ENCODE measurements around the gene SCN1A.

SCN1A gene

GRCh38 chr2:166127217-166128155, at the start of gene SCN1A:
Gene SCN1A, minus strand, starts transcription at chr2:166128020. Its CDS starts 54,399 bp downstream, at chr2:166073621.
- no peaks in the 10 kb centered on the region for H3K27me3 ChIP-seq
- H3K4me2 ChIP-seq: no peak within 1 kb of the TSS
- no peaks in the 10 kb centered on the region for H3K9me3 ChIP-seq (replicated peaks in 1 of 11)
- TF ChIP-seq Cebpa-rat (IDR thresholded peaks at IDR 0.05): no peak
- H4K20me1 ChIP-seq: no peaks in the 10 kb centered on the region
- no peaks in the 10 kb centered on the region for H3K4me1 ChIP-seq
- no peak within 1 kb of the TSS for H3K9ac ChIP-seq
- H3K36me3 ChIP-seq: no peaks in the 10 kb centered on the region
- no peak within 1 kb of the TSS for H3K4me3 ChIP-seq
- no peak within 1 kb of the TSS for H3K27ac ChIP-seq

- TF ChIP-seq Cebpa-rat (IDR thresholded peaks at IDR 0.05): no peak
- H3K27me3 ChIP-seq: no peaks in the 10 kb centered on the region
- no peak overlapping the region for H3K27ac ChIP-seq
- no peak overlapping the region for H3K9ac ChIP-seq
- no peaks in the 10 kb centered on the region for H3K36me3 ChIP-seq
- H3K4me3 ChIP-seq: no peak overlapping the region
- H3K4me1 ChIP-seq: peaks cover 0 to 26% (median 12%) of the 10 kb centered on the region in 10 experiments; a peak in 16 of 20 replicates
- no peak overlapping the region for H3K4me2 ChIP-seq
- no peaks in the 10 kb centered on the region for H4K20me1 ChIP-seq
- H3K9me3 ChIP-seq (replicated peaks in 1 of 11): no peaks in the 10 kb centered on the region
Measured at GRCh38 chr2:166173263-166173662, 45.4 kb upstream of the SCN1A start.

- no peaks in the 10 kb centered on the region for H3K36me3 ChIP-seq
- H4K20me1 ChIP-seq: no peaks in the 10 kb centered on the region
- H3K9ac ChIP-seq: no peak overlapping the region
- H3K27me3 ChIP-seq: no peaks in the 10 kb centered on the region
- peaks cover 0 to 26% (median under 1%) of the 10 kb centered on the region in 10 experiments; a peak in 11 of 20 replicates for H3K4me1 ChIP-seq
- H3K4me2 ChIP-seq: peak overlapping the region in 2 of 11 experiments; percentile 39 to 55; a peak in 4 of 22 replicates
- no peaks in the 10 kb centered on the region for H3K9me3 ChIP-seq (replicated peaks in 1 of 11)
- H3K27ac ChIP-seq: no peak overlapping the region
- no peak for TF ChIP-seq Cebpa-rat (IDR thresholded peaks at IDR 0.05)
- H3K4me3 ChIP-seq: no peak overlapping the region
Measured at GRCh38 chr2:166171216-166171615, 43.4 kb upstream of the SCN1A start.

- H3K4me1 ChIP-seq: peaks cover 0 to 25% (median 0%) of the 10 kb centered on the region in 10 experiments; a peak in 6 of 20 replicates
- no peaks in the 10 kb centered on the region for H3K9me3 ChIP-seq (replicated peaks in 1 of 11)
- no peaks in the 10 kb centered on the region for H3K27me3 ChIP-seq
- H4K20me1 ChIP-seq: no peaks in the 10 kb centered on the region
- no peak for TF ChIP-seq Cebpa-rat (IDR thresholded peaks at IDR 0.05)
- no peak overlapping the region for H3K9ac ChIP-seq
- no peaks in the 10 kb centered on the region for H3K36me3 ChIP-seq
- H3K27ac ChIP-seq: no peak overlapping the region
- peak overlapping the region in 3 of 11 experiments; percentile 7 to 55 (median 34); a peak in 4 of 22 replicates for H3K4me2 ChIP-seq
- H3K4me3 ChIP-seq: no peak overlapping the region
Measured at GRCh38 chr2:166170356-166170755, 42.5 kb upstream of the SCN1A start.

- Histone ChIP-seq H3K9ac (no peak overlapping the region), H3K4me2 (no peak overlapping the region), H3K4me1 (peaks cover 0 to 24% (median 0%) of the 10 kb centered on the region in 10 experiments; a peak in 6 of 20 replicates), H3K4me3 (no peak overlapping the region), H3K9me3 (replicated peaks in 1 of 11) (no peaks in the 10 kb centered on the region), H3K27me3 (no peaks in the 10 kb centered on the region), H3K27ac (no peak overlapping the region), H4K20me1 (no peaks in the 10 kb centered on the region), H3K36me3 (no peaks in the 10 kb centered on the region)
- no peak for TF ChIP-seq Cebpa-rat (IDR thresholded peaks at IDR 0.05)
Measured at GRCh38 chr2:166167449-166167848, 39.6 kb upstream of the SCN1A start.

GRCh38 chr2:166163775-166164174, 36.0 kb upstream of the SCN1A start:
- Histone ChIP-seq H3K9me3 (replicated peaks in 1 of 11) (no peaks in the 10 kb centered on the region), H3K4me2 (no peak overlapping the region), H3K36me3 (no peaks in the 10 kb centered on the region), H3K4me1 (no peaks in the 10 kb centered on the region), H3K4me3 (no peak overlapping the region), H3K9ac (no peak overlapping the region), H3K27me3 (no peaks in the 10 kb centered on the region), H3K27ac (no peak overlapping the region), H4K20me1 (no peaks in the 10 kb centered on the region)
- TF ChIP-seq Cebpa-rat (IDR thresholded peaks at IDR 0.05): no peak

GRCh38 chr2:166158546-166158945, 30.7 kb upstream of the SCN1A start:
- Histone ChIP-seq H3K4me1 (no peaks in the 10 kb centered on the region), H3K9me3 (replicated peaks in 1 of 11) (no peaks in the 10 kb centered on the region), H3K27me3 (no peaks in the 10 kb centered on the region), H3K4me2 (no peak overlapping the region), H3K4me3 (no peak overlapping the region), H3K36me3 (no peaks in the 10 kb centered on the region), H3K9ac (no peak overlapping the region), H4K20me1 (no peaks in the 10 kb centered on the region), H3K27ac (no peak overlapping the region)
- TF ChIP-seq Cebpa-rat (IDR thresholded peaks at IDR 0.05): no peak

- no peak overlapping the region for H3K9ac ChIP-seq
- no peaks in the 10 kb centered on the region for H3K36me3 ChIP-seq
- no peak overlapping the region for H3K27ac ChIP-seq
- H4K20me1 ChIP-seq: no peaks in the 10 kb centered on the region
- no peaks in the 10 kb centered on the region for H3K9me3 ChIP-seq (replicated peaks in 1 of 11)
- no peaks in the 10 kb centered on the region for H3K4me1 ChIP-seq
- TF ChIP-seq Cebpa-rat (IDR thresholded peaks at IDR 0.05): no peak
- no peak overlapping the region for H3K4me2 ChIP-seq
- no peaks in the 10 kb centered on the region for H3K27me3 ChIP-seq
- H3K4me3 ChIP-seq: no peak overlapping the region
Measured at GRCh38 chr2:166157578-166157977, 29.8 kb upstream of the SCN1A start.

- Histone ChIP-seq H3K4me3 (no peak overlapping the region), H3K9me3 (replicated peaks in 1 of 11) (no peaks in the 10 kb centered on the region), H3K27ac (no peak overlapping the region), H3K4me1 (no peaks in the 10 kb centered on the region), H3K36me3 (no peaks in the 10 kb centered on the region), H3K27me3 (no peaks in the 10 kb centered on the region), H3K9ac (no peak overlapping the region), H4K20me1 (no peaks in the 10 kb centered on the region), H3K4me2 (no peak overlapping the region)
- no peak for TF ChIP-seq Cebpa-rat (IDR thresholded peaks at IDR 0.05)
Measured at GRCh38 chr2:166156985-166157490, 29.2 kb upstream of the SCN1A start.

Measured in BLaER1 treated with 17β-estradiol and CSF1 and Interleukin-3, amounts not matched to agents 10 nM and 100 nM (cell line).